OCI-LY1 (cell line): ENCODE results near the gene CNN2.

Experiments used
- EZH2 ChIP-seq: fragments of 200-600 bp; sonication (generic), shearing (Covaris generic); IDR thresholded peaks from 2 replicates; pipeline ENCODE4 v1.8.0; 2017; ENCODE audit warnings: borderline replicate concordance, mixed run types, mild to moderate bottlenecking, antibody characterized with exemption, low read length, moderate library complexity, mixed read lengths
- TF ChIP-seq, protein P1 (sequence below): fragments of 200-600 bp; sonication (generic), shearing (Covaris generic); IDR thresholded peaks from 2 replicates; pipeline ENCODE4 v1.5.1; 2017; ENCODE audit warnings: mild to moderate bottlenecking, antibody characterized with exemption, low read length, moderate library complexity, mixed read lengths

DNA sequence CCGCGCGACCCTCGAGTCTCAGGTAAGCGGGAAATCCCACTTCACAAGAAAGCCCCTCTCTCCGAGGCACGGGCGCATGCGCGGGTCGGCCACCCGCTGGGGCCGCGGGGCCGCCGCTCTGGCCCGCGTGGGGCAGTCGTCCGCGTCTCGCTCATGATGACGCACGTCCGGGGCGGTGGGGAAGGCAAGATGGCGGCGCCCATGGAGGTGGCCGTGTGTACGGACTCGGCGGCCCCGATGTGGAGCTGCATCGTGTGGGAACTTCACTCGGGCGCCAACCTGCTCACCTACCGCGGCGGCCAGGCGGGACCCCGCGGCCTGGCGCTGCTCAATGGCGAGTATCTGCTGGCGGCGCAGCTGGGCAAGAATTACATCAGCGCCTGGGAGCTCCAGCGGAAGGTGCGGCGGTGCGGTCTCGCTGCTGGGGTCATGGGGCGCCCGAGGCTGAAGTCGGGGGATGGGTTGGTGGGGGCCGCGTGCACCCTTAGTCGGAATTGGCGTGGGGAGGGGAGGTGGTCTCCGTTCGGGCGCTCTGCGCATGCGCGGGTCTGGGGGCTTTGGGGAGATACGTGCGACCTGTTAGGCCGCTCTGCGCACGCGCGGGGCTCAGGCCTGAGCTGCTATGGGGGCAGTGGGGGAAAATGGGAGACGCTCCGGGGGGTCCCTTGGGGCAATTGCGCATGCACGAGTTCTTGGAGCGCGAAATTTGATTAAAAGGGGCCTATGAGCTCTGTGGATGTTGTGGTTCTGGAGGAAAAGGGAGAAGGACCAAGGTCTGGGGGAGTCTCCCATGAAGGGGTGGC lies 42.0 kb upstream of the CNN2 start, which contains the start of gene WDR18:
- TF ChIP-seq, protein P1, sequence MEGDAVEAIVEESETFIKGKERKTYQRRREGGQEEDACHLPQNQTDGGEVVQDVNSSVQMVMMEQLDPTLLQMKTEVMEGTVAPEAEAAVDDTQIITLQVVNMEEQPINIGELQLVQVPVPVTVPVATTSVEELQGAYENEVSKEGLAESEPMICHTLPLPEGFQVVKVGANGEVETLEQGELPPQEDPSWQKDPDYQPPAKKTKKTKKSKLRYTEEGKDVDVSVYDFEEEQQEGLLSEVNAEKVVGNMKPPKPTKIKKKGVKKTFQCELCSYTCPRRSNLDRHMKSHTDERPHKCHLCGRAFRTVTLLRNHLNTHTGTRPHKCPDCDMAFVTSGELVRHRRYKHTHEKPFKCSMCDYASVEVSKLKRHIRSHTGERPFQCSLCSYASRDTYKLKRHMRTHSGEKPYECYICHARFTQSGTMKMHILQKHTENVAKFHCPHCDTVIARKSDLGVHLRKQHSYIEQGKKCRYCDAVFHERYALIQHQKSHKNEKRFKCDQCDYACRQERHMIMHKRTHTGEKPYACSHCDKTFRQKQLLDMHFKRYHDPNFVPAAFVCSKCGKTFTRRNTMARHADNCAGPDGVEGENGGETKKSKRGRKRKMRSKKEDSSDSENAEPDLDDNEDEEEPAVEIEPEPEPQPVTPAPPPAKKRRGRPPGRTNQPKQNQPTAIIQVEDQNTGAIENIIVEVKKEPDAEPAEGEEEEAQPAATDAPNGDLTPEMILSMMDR: no peak
- TF ChIP-seq EZH2: no peak
